ENCODE results near the gene ARAP2. TPM values are rescaled to one million over a fixed set of nuclear protein-coding genes. Genes with fewer than 3 reads are reported as not detected.

ARAP2 gene
- total RNA-seq, 2 experiments from 2014 or later = 34.7 to 35.5 TPM

- CTCF ChIA-PET = no interaction called here
- no peaks in the 10 kb centered on the region for H3K9me3 Mint-ChIP-seq (ENCODE audit: insufficient read depth)
These were observed 219.2 kb downstream of the ARAP2 start for GRCh38 chr4:36024901-36025660.

GRCh38 chr4:36020351-36020750, 224.0 kb downstream of the ARAP2 start:
- ChIA-PET POLR2A (no interaction called here), CTCF (interaction anchor here (0.6 kb wide), 1 partner anchor 10 kb away, joined by 3 read pairs; no protein-coding TSS in a partner anchor)
- no peak overlapping the region for H3K27ac Mint-ChIP-seq
- H3K9me3 Mint-ChIP-seq (ENCODE audit: insufficient read depth) = no peaks in the 10 kb centered on the region
- no peaks in the 10 kb centered on the region for H3K27me3 Mint-ChIP-seq (ENCODE audit: low read depth)
- no peaks in the 10 kb centered on the region for H3K4me1 Mint-ChIP-seq (ENCODE audit: low read depth)
- no peak overlapping the region for H3K4me3 Mint-ChIP-seq
- H3K36me3 Mint-ChIP-seq (ENCODE audit: low read depth) = no peaks in the 10 kb centered on the region
- DNase-seq = no peak
- ATAC-seq = no peak

More at GRCh38 chr4:36024901-36025660, 219.2 kb downstream of the ARAP2 start:
- POLR2A ChIA-PET = no interaction called here
- H3K27me3 Mint-ChIP-seq (ENCODE audit: low read depth) = no peaks in the 10 kb centered on the region
- no peak overlapping the region for H3K4me3 Mint-ChIP-seq
- no peaks in the 10 kb centered on the region for H3K36me3 Mint-ChIP-seq (ENCODE audit: low read depth)
- no peak for DNase-seq
- no peak overlapping the region for H3K27ac Mint-ChIP-seq
- no peak for ATAC-seq
- H3K4me1 Mint-ChIP-seq (ENCODE audit: low read depth) = no peaks in the 10 kb centered on the region

Other genes with a start within 250 kb of the ARAP2 start
- gene DTHD1, start 37.1 kb upstream of the ARAP2 start, total RNA-seq = under 1 TPM; 0.26 TPM

All from activated CD8-positive, alpha-beta T cell treated with anti-CD3 and anti-CD28 coated beads, Interleukin-2, amount 10 ng/mL, durations not matched to agents 7 days and 5 days (primary cell).